ENCODE data around the gene HAPLN2.
"Not testable (repeated sequence)": the region's sequence is repeated elsewhere in the genome, so short reads cannot be mapped to it uniquely, and the experiment has no call there.

Gene HAPLN2

GRCh38 chr1:156623946-156624813 is 5.0 kb downstream of the HAPLN2 start:
- DNase-seq = peak; percentile 61

GRCh38 chr1:156624814-156625435 is 5.7 kb downstream of the HAPLN2 start:
- DNase-seq = no peak

GRCh38 chr1:156625436-156626078 is 6.3 kb downstream of the HAPLN2 start:
- no peak for DNase-seq

DNA sequence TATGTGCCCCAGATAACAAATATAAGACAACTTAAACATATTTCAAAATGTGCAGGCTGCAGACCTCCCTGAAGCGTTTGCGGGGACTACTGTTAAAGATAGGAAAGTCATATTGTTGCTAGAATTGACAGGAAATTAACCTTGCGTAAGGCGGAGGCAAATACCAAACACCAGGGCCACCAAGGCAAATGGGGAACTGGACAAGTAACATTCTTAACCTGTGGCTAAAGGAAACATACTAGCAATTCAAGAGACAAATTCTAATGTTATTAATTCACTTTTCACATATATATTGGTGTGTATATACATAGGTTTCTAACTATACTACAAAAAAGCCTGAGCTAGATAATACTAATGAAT is 6.8 kb downstream of the HAPLN2 start:
- DNase-seq = no peak

GRCh38 chr1:156627313-156627880 is 8.2 kb downstream of the HAPLN2 start:
- DNase-seq = peak; percentile 27

GRCh38 chr1:156629823-156630449 is 10.7 kb downstream of the HAPLN2 start:
- DNase-seq = no peak

DNA sequence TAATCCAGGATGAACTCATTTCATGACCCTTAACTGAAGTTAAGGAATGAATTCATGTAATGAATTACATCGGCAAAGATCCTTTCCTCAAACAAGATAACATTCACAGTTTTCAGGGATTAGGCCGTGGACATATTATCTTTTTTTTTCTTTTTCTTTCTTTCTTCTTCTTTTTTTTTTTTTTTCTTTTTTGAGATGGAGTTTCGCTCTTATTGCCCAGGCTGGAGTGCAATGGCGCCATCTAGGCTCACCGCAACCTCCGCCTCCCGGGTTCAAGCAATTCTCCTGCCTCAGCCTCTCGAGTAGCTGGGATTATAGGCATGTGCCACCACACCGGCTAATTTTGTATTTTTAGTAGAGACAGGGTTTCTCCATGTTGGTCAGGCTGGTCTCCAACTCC is 11.9 kb downstream of the HAPLN2 start:
- DNase-seq = not testable (repeated sequence)

GRCh38 chr1:156632355-156632754 is 13.1 kb downstream of the HAPLN2 start:
- DNase-seq = no peak

DNA sequence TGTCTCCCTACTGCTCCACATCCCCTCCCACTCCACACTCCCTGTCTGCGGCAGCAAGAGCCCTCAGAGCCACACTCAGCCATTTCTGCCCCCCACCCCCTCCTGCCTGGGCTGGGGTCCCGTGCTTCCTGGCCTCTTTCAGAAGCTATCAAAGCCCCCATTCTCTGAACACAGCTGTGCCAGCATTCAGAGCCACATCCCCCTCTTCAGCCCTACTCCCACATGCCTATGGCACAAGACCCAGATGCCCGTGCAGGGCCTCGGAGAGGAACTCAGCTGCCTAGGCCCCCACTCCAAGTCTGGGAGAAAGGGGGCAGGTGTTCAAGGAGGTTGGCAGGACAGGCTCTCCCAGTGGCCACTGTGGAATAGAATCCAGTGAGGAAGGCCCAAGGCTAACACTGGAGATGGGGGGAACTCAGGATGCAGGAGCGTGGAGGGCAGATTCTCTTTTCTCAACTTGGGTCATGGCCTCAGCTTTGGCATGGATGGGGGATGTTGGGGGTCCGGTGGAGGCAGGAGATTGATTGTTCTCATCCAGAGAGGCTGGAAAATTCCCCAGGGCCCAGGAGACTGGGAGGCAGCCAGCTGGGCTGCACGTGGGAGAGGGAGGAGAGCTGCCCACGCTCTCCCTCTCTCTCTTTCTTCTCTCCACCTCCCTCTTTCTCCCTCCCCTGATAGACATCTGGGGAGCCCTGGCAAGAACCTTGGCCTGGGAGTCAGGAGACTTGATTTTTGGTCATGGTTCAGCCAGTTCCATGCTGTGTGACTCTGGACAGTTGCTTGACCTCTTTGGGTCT is 19.2 kb downstream of the HAPLN2 start:
- DNase-seq = no peak

- DNase-seq = no peak
Observed at GRCh38 chr1:156639601-156640101, 20.4 kb downstream of the HAPLN2 start.

GRCh38 chr1:156640842-156641706 is 21.9 kb downstream of the HAPLN2 start:
- no peak for DNase-seq

GRCh38 chr1:156641761-156642264 is 22.6 kb downstream of the HAPLN2 start, which contains the start of gene BCAN:
Gene BCAN, plus strand, starts transcription at chr1:156642117. Its CDS starts 3,938 bp downstream, at chr1:156646055.
- DNase-seq = peak; percentile 37

GRCh38 chr1:156642265-156643048 is 23.2 kb downstream of the HAPLN2 start:
- no peak for DNase-seq

DNA sequence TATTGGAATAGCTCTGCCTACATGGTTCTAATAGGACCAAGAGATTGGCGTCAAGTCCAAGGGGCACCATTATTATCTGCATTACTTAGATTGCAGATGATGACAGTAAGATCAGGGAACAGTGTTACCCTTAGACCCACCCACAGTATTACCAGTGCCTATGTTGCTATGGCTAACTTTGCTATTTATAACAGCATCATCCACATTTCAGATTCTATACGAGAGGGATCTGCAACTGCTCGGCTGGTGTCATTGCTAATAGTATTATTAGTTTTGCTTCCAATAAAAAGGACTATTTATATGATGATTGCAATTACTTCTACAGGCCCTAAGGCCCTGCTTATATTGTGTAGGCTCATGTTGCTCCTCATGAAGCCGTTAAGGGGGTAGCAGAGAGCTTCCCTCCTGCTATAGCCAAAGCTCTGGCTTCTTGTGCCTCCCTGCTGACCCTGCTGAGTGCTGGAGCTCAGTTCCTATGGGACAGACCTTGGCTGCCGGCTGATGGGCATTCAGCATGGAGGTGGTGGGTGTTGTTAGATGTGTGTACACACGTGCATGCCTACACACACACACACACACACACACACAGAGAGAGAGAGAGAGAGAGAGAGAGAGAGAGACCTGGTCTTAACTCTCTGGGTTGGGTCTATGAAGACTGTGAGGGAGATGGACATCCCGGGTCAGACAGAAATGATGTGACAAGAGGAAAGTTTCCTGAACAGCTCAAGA is 24.0 kb downstream of the HAPLN2 start:
- no peak for DNase-seq

- no peak for DNase-seq
Observed at GRCh38 chr1:156643778-156644092, 24.5 kb downstream of the HAPLN2 start.

DNA sequence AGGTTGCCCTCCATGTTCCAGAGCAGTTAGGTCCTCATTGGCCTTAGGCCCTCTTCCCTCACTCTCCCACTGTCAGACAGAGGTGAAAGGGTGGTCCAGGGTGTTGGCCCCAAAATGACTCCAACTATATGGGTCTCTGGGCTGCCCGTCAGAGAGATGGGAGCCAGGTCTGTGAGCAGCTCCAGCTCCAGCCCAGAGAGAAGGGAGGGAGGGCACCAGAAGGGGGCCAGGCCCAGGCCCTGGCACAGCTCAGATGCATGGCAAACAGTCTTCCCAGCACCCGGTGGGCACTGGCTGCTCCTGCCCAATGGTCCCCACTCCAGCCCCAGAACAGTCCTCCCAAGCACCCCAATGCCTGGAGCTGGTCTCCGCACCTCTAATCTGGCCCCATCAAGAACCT is 24.9 kb downstream of the HAPLN2 start:
- DNase-seq = no peak

GRCh38 chr1:156644640-156645039 is 25.4 kb downstream of the HAPLN2 start:
- no peak for DNase-seq

GRCh38 chr1:156645056-156645455 is 25.8 kb downstream of the HAPLN2 start:
- DNase-seq = no peak

GRCh38 chr1:156645666-156646065 is 26.5 kb downstream of the HAPLN2 start:
- no peak for DNase-seq

All from NCI-H510A (cell line).